ENCODE data around the gene CCR6.

The CCR6 gene

GRCh38 chr6:167118839-167119238 lies 4.1 kb upstream of the CCR6 start:
- Mint-ChIP-seq H3K27me3 (ENCODE audit: low read depth, poor library complexity) (peaks cover 18% of the 10 kb centered on the region), H3K27ac (no peak overlapping the region), H3K9me3 (peaks cover 13% of the 10 kb centered on the region), H3K36me3 (ENCODE audit: low read depth) (peaks cover 14% of the 10 kb centered on the region), H3K4me3 (no peak overlapping the region), H3K4me1 (peaks cover 69% of the 10 kb centered on the region)
- no peak for TF ChIP-seq CTCF (IDR thresholded peaks at IDR 0.05)
- DNase-seq: no peak

GRCh38 chr6:167119670-167120582 lies 3.0 kb upstream of the CCR6 start:
- Mint-ChIP-seq H3K4me3 (no peak overlapping the region), H3K27me3 (ENCODE audit: low read depth, poor library complexity) (peaks cover 18% of the 10 kb centered on the region)

GRCh38 chr6:167120583-167120903 lies 2.4 kb upstream of the CCR6 start:
- no peak for DNase-seq
- Mint-ChIP-seq H3K9me3 (peaks cover 13% of the 10 kb centered on the region), H3K4me3 (no peak overlapping the region), H3K36me3 (ENCODE audit: low read depth) (peaks cover 14% of the 10 kb centered on the region), H3K27me3 (ENCODE audit: low read depth, poor library complexity) (peaks cover 18% of the 10 kb centered on the region), H3K27ac (no peak overlapping the region), H3K4me1 (peaks cover 52% of the 10 kb centered on the region)
- no peak for TF ChIP-seq CTCF (IDR thresholded peaks at IDR 0.05)

More at GRCh38 chr6:167119670-167120582, 3.0 kb upstream of the CCR6 start:
- no peak for DNase-seq
- Mint-ChIP-seq H3K4me1 (peaks cover 58% of the 10 kb centered on the region), H3K27ac (no peak overlapping the region), H3K9me3 (peaks cover 13% of the 10 kb centered on the region), H3K36me3 (ENCODE audit: low read depth) (peaks cover 14% of the 10 kb centered on the region)
- no peak for TF ChIP-seq CTCF (IDR thresholded peaks at IDR 0.05)

- peaks cover 13% of the 10 kb centered on the region for H3K9me3 Mint-ChIP-seq
- peaks cover 14% of the 10 kb centered on the region for H3K36me3 Mint-ChIP-seq (ENCODE audit: low read depth)
- peak overlapping the region; percentile 76 for H3K27ac Mint-ChIP-seq
- no peak overlapping the region for H3K4me3 Mint-ChIP-seq
- peaks cover 44% of the 10 kb centered on the region for H3K4me1 Mint-ChIP-seq
- no peak for TF ChIP-seq CTCF (IDR thresholded peaks at IDR 0.05)
- no peak for DNase-seq
- peaks cover 16% of the 10 kb centered on the region for H3K27me3 Mint-ChIP-seq (ENCODE audit: low read depth, poor library complexity)
These were observed 1.5 kb upstream of the CCR6 start for GRCh38 chr6:167121335-167121841.

- peaks cover 14% of the 10 kb centered on the region for H3K36me3 Mint-ChIP-seq (ENCODE audit: low read depth)
- TF ChIP-seq CTCF (IDR thresholded peaks at IDR 0.05): no peak
- H3K4me1 Mint-ChIP-seq: peaks cover 38% of the 10 kb centered on the region
- DNase-seq: no peak
- H3K27ac Mint-ChIP-seq: no peak overlapping the region
- H3K27me3 Mint-ChIP-seq (ENCODE audit: low read depth, poor library complexity): peaks cover 16% of the 10 kb centered on the region
- H3K9me3 Mint-ChIP-seq: peaks cover 13% of the 10 kb centered on the region
- no peak overlapping the region for H3K4me3 Mint-ChIP-seq
These were observed 662 bp upstream of the CCR6 start for GRCh38 chr6:167122041-167122826.

All from nephron progenitor cell (in vitro differentiated cells).